Body of pancreas (tissue), 4 donors: ENCODE measurements around the gene RHD. TPM values are rescaled to one million over a fixed set of nuclear protein-coding genes. Genes with fewer than 3 reads are reported as not detected.
A peak's percentile ranks its signal among the peaks of the same experiment; 100 is the strongest.
"Not testable (repeated sequence)": the region's sequence is repeated elsewhere in the genome, so short reads cannot be mapped to it uniquely, and the experiment has no call there.

ENCODE experiments used
- ATAC-seq: fragments of 150-250 bp; one replicate; pipeline ENCODE4 v1.9.1; 2016
- DNase-seq, 4 donors: peaks; one replicate each; pipeline ENCODE4 v3.0.0-alpha.2; 2019
- H3K27ac ChIP-seq, 4 donors: fragments of 200-600 bp; sonication (generic); 1 replicate in 3 of 4; 2 replicates in 1 of 4; pipeline versions ENCODE4 v1.5.1 to v1.6.1; 2016 to 2019; ENCODE audit warnings: mild to moderate bottlenecking in 1 of 4, mixed read lengths in 1 of 4, moderate library complexity in 1 of 4
- H3K27me3 ChIP-seq, 2 donors: fragments of 200-600 bp; sonication (generic); one replicate each; pipeline ENCODE4 v1.6.0; 2016; ENCODE audit warnings: mild to moderate bottlenecking in 1 of 2
- H3K36me3 ChIP-seq, 2 donors: fragments of 200-600 bp; sonication (generic); replicated peaks in 1 of 2; 2 replicates each; pipeline ENCODE4 v1.5.1; 2016; ENCODE audit warnings: low read depth in 2 of 2; ENCODE audit not compliant: insufficient read depth in 1 of 2
- H3K4me1 ChIP-seq: fragments of 200-600 bp; sonication (generic); one replicate; pipeline ENCODE4 v1.6.0; 2016
- H3K4me3 ChIP-seq, 2 donors: fragments of 200-600 bp; sonication (generic); 1 replicate in 1 of 2; 2 replicates in 1 of 2; pipeline ENCODE4 v1.5.1; 2016 to 2019
- H3K9me3 ChIP-seq, 3 donors: fragments of 200-600 bp; sonication (generic); 1 replicate in 2 of 3; 2 replicates in 1 of 3; pipeline ENCODE4 v1.5.1; 2016
- CTCF ChIP-seq, 7 experiments: fragments of 450-650 bp in 4 of 7; fragments of 200-600 bp in 3 of 7; sonication (generic) in 3 of 7; IDR thresholded peaks; one replicate each; pipeline ENCODE4 v1.5.1; 2016 to 2019; ENCODE audit warnings: antibody characterized with exemption in 7 of 7
- POLR2A ChIP-seq, 3 donors: fragments of 450-650 bp; IDR thresholded peaks; one replicate each; pipeline ENCODE4 v1.6.1; 2016; ENCODE audit warnings: antibody characterized with exemption in 3 of 3, mild to moderate bottlenecking in 2 of 3
- WGBS, 2 donors: methylation state at CpG; one replicate each; pipeline ENCODE4 v1.1.5; 2017; 5-methylcytosine and 5-hydroxymethylcytosine counted together
- intact Hi-C: fragments of 100-400 bp; cut with DNase I; formaldehyde crosslinking; loops from one replicate; pipeline ENCODE4 v1.15.1; 2023
- total RNA-seq, 2 donors: library from RNA; depleted of rRNA; stranded (reverse); fragments of >200 nt; gene quantifications; one replicate each; pipeline ENCODE4 v1.1.0, GENCODE V29; 2016

Gene RHD
- total RNA-seq, result not detected

GRCh38 chr1:25272238-25272637, at the start of gene RHD:
Gene RHD (plus strand): TSS chr1:25272509. CDS start chr1:25272548, 39 bp downstream.
- H3K9me3 ChIP-seq, DNase-seq, H3K27me3 ChIP-seq, ATAC-seq, intact Hi-C loops, H3K27ac ChIP-seq, H3K4me1 ChIP-seq, H3K4me3 ChIP-seq, H3K36me3 ChIP-seq: not testable (repeated sequence)
- WGBS, 2 donors, result 84 to 87% methylated on average over 6 to 8 of the region's 8 CpGs

- intact Hi-C loops, result loop anchor here (10.0 kb wide), 1 partner anchor 568 kb away; no protein-coding TSS in a partner anchor
- H3K4me1 ChIP-seq, result no peaks in the 10 kb centered on the region
- 80 to 84% methylated on average over 4 of the region's 4 CpGs for WGBS, 2 donors
- ATAC-seq (no peak), DNase-seq (no peak)
- no peak overlapping the region for H3K27ac ChIP-seq
- peaks cover 0 to 49% of the 10 kb centered on the region in 2 donors for H3K36me3 ChIP-seq
- no peaks in the 10 kb centered on the region for H3K9me3 ChIP-seq
- TF ChIP-seq CTCF (IDR thresholded peaks at IDR 0.05) (no peak), POLR2A (IDR thresholded peaks at IDR 0.05) (no peak)
- no peak overlapping the region for H3K4me3 ChIP-seq
- no peaks in the 10 kb centered on the region for H3K27me3 ChIP-seq
These were observed 49.7 kb upstream of the RHD start for GRCh38 chr1:25222606-25223005.

- Histone ChIP-seq H3K36me3 (peaks cover 0 to 55% of the 10 kb centered on the region in 2 donors), H3K4me1 (no peaks in the 10 kb centered on the region), H3K27ac (no peak overlapping the region), H3K4me3 (no peak overlapping the region), H3K27me3 (no peaks in the 10 kb centered on the region), H3K9me3 (no peaks in the 10 kb centered on the region)
- WGBS, 2 donors, result 77 to 80% methylated on average over 3 of the region's 3 CpGs
- intact Hi-C loops, result loop anchor here (10.0 kb wide), 1 partner anchor 569 kb away; no protein-coding TSS in a partner anchor
- DNase-seq (no peak), ATAC-seq (no peak)
- TF ChIP-seq CTCF (IDR thresholded peaks at IDR 0.05) (no peak), POLR2A (IDR thresholded peaks at IDR 0.05) (no peak)
These were observed 48.8 kb upstream of the RHD start for GRCh38 chr1:25223471-25223870.

- no peak for TF ChIP-seq CTCF (IDR thresholded peaks at IDR 0.05)
- TF ChIP-seq POLR2A (IDR thresholded peaks at IDR 0.05), result peak in 2 of 3 donors; percentile 70 to 74
- Histone ChIP-seq H3K36me3 (peaks cover 0 to 13% of the 10 kb centered on the region in 2 donors), H3K27me3 (no peaks in the 10 kb centered on the region), H3K27ac (peak within 1 kb of the TSS; percentile 47 to 88 (median 67)), H3K4me1 (peaks cover 14% of the 10 kb centered on the region), H3K4me3 (peak within 1 kb of the TSS; percentile 64 to 81), H3K9me3 (no peaks in the 10 kb centered on the region)
- intact Hi-C loops, result no loop called here
- ATAC-seq (peak; percentile 91), DNase-seq (peak; percentile 79 to 92 (median 85))
- WGBS, 2 donors, result 0% methylated on average over 30 to 54 of the region's 54 CpGs
These were observed 40.1 kb upstream of the RHD start, which contains the start of gene SYF2 for GRCh38 chr1:25232027-25232865. Gene SYF2 (minus strand): TSS chr1:25232502. CDS start chr1:25232467, 35 bp downstream.

GRCh38 chr1:25232866-25233784, 39.2 kb upstream of the RHD start:
- peak overlapping the region; percentile 64 to 81 for H3K4me3 ChIP-seq
- peak; percentile 71 for ATAC-seq
- peaks cover 0 to 7% of the 10 kb centered on the region in 2 donors for H3K36me3 ChIP-seq
- peaks cover 14% of the 10 kb centered on the region for H3K4me1 ChIP-seq
- H3K27me3 ChIP-seq, result no peaks in the 10 kb centered on the region
- no peak for TF ChIP-seq CTCF (IDR thresholded peaks at IDR 0.05)
- no peak for TF ChIP-seq POLR2A (IDR thresholded peaks at IDR 0.05)
- H3K9me3 ChIP-seq, result no peaks in the 10 kb centered on the region
- DNase-seq, result peak; percentile 52 to 80 (median 64)
- H3K27ac ChIP-seq, result peak overlapping the region; percentile 47 to 88 (median 67)
- intact Hi-C loops, result no loop called here
- 22 to 23% methylated on average over 13 of the region's 13 CpGs for WGBS, 2 donors

GRCh38 chr1:25235411-25235810, 36.9 kb upstream of the RHD start:
- H3K4me1 ChIP-seq, result peaks cover 26% of the 10 kb centered on the region
- intact Hi-C loops, result not testable (repeated sequence)

GRCh38 chr1:25236261-25236660, 36.0 kb upstream of the RHD start:
- H3K9me3 ChIP-seq, DNase-seq, H3K4me3 ChIP-seq, intact Hi-C loops, H3K36me3 ChIP-seq, H3K27me3 ChIP-seq, H3K27ac ChIP-seq, ATAC-seq: not testable (repeated sequence)
- WGBS, 2 donors, result 94 to 96% methylated on average over 7 of the region's 7 CpGs
- H3K4me1 ChIP-seq, result peaks cover 32% of the 10 kb centered on the region

More at GRCh38 chr1:25235411-25235810, 36.9 kb upstream of the RHD start:
- WGBS, 2 donors, result 97 to 99% methylated on average over 10 of the region's 10 CpGs
- not testable (repeated sequence) for H3K36me3 ChIP-seq, H3K27me3 ChIP-seq, H3K9me3 ChIP-seq, ATAC-seq, H3K4me3 ChIP-seq, DNase-seq, H3K27ac ChIP-seq
